ENCODE measurements around the gene FAAP100. TPM values are rescaled to one million over a fixed set of nuclear protein-coding genes. Genes with fewer than 3 reads are reported as not detected.

Gene FAAP100
- total RNA-seq, 1 donor from 2014 or later: 13.6 TPM

DNA sequence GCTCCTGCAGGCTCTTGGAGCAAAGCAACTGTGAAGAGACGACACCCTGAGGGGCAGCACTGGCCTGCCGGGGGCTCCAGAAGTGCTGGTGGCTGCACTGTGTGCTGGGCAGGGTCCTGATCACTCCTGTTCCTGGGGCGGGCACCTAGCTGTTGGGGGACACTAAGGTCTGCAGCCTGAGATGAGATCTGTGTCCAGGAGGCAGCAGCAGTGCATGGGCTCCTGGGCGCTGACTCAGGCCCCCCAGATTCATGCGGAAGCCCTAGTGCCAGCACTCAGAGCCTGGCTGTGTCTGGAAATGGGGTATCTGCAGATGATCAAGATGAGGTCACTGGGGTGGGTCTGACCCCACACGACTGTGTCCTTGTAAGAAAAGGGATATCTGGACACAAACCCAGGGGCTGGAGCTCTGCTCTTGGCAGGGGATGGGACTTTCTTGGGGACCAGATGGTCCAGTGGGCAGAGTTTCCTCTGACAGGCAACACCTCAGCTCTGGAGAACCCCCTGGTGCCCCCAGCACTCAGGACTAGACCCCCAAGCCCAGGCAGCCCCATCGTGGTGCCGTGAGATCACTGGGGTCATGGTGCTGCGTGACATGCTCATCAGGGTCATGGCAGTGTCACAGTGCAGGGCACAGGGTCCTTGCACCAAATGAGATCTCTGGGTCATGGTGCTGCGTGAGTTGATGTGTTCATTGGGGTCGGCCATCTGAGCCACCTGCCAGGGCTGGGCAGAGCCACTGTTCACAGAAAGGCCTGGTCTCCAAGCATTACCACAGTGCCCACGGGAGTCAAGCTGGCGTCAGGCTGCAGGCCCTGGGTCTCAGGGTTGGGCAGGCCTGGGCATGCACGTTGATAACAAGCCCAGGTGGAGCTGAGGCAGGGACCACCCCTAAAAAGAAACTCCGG is 9.5 kb downstream of the FAAP100 start:
- intact Hi-C loops (cut with DNase I): no loop called here
- peak; percentile 63 for DNase-seq (ENCODE audit: low spot score)

DNA sequence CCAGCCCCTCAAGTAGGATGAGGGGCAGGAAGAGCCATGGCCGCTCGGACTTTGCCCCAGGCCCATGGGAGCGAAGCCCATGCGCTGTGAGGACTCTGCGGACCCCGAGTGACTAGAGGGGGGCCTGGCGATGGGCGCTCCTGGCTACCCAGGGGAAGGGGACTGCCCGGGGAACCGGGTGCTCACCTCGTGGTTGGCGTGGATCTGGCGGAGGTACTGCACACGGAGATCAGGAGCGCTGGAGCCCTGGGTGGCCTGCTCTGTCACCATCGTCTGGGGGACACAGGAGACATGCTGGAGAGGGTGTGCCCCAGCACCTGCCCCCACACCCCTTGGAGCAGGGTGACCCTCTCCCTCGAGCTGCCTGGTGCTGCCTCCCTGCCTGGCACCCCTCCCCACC is 11.0 kb downstream of the FAAP100 start:
- intact Hi-C loops (cut with DNase I): no loop called here
- no peak for DNase-seq (ENCODE audit: low spot score)

GRCh38 chr17:81540676-81541027 is 11.5 kb downstream of the FAAP100 start:
- DNase-seq (ENCODE audit: low spot score): no peak

GRCh38 chr17:81539961-81540675 is 12.0 kb downstream of the FAAP100 start:
- intact Hi-C loops (cut with DNase I): loop anchor here (5.0 kb wide), 1 partner anchor 288 kb away; no protein-coding TSS in a partner anchor
- no peak for DNase-seq (ENCODE audit: low spot score)

More at GRCh38 chr17:81540676-81541027, 11.5 kb downstream of the FAAP100 start:
- intact Hi-C loops (cut with DNase I): no loop called here

DNA sequence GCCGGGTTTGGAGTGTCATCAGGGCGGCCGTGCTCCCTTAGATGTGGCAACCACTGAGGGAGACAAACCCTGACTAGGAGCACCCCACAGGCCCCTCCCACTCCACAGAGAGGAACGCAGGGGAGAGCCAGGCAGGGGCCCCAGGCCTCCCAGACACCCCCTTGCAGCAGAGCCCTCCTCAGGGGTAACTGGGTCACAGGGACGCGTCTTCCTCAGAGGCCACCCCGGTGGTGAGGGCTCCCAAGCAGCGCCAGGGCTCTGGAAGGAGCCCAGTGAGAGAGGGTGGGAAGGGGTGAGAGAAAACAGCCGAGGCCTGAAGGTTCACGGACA is 12.6 kb downstream of the FAAP100 start:
- intact Hi-C loops (cut with DNase I): loop anchor here (5.0 kb wide), 1 partner anchor 287 kb away; no protein-coding TSS in a partner anchor
- no peak for DNase-seq (ENCODE audit: low spot score)

DNA sequence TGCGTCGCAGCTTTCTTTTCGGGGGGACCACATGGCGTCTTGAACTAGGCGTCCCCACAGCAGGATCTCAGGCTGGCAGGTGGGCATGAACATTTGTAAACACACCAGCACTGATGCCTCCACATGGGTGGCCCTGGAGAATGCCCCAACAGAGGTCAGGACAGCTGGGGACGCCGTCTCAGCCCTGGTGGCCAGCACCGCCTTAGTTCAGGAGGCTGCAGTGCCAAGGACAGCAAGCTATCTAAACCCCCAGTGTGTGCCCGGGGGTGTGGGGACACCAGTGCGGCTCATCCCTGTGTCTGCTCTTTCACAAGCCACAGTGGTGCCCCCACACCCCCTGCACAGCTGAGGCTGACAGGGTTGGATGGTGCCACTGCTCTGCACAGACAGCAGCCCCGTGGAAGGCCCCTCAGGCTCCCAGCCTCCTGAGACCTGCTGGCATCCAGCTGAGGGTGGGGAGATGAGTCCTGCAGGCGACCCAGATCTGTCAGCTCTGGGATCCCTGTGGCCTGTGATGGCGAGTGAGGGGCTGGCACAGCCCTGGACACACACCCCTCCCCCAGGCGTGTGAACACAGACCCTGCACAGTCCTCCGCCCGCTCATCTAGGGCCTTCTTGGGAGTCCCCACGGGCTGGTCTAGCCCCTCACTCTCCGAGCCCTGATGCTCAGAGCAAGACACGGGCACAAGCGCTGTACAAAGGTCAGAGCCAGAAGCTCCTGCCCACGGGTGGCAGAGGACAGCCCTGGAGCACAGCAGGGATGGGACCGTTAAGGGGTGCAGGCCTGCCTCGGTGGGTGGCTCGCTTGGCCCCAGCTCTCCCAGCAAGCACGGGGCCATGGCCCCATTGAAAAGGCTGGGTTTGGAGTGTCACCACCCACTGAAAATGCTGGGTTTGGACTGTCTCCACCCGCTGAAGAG is 13.2 kb downstream of the FAAP100 start:
- intact Hi-C loops (cut with DNase I): loop anchor here (5.0 kb wide), 1 partner anchor 287 kb away; no protein-coding TSS in a partner anchor
- DNase-seq (ENCODE audit: low spot score): no peak

GRCh38 chr17:81537856-81538555 is 14.1 kb downstream of the FAAP100 start:
- intact Hi-C loops (cut with DNase I): loop anchor here (5.0 kb wide), 1 partner anchor 286 kb away; no protein-coding TSS in a partner anchor
- DNase-seq (ENCODE audit: low spot score): no peak

DNA sequence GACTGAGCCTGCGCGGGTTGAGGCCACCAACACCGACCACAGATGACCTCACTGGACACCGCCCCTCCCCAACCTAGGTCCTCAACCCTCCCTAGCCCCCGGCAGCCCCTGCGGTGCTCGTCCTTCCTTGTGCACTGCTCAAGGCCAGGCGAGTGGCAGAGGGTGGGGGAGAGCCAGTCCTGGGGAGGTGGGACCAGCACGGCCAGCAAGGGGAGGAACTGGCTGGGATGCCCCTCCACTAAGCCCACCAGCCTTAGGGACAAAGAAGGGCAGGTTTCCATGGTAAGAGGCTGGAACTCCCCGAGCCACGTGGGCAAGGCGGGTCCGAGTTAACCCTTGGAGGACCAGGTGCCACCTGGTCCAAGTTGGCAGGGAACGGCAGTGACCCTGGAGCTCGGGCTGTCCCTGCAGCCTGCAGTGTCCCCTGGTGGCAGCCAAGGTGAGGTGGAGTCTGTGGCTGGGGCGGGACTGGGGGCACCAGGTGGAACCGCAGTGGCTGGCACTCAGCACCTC is 14.8 kb downstream of the FAAP100 start:
- DNase-seq (ENCODE audit: low spot score): no peak
- intact Hi-C loops (cut with DNase I): loop anchor here (5.0 kb wide), 1 partner anchor 285 kb away; no protein-coding TSS in a partner anchor

- DNase-seq (ENCODE audit: low spot score): no peak
- intact Hi-C loops (cut with DNase I): loop anchor here (5.0 kb wide), 1 partner anchor 284 kb away; no protein-coding TSS in a partner anchor
These were observed 15.6 kb downstream of the FAAP100 start for GRCh38 chr17:81536299-81537290.

GRCh38 chr17:81535480-81536298 is 16.5 kb downstream of the FAAP100 start:
- intact Hi-C loops (cut with DNase I): loop anchor here (5.0 kb wide), 1 partner anchor 283 kb away; no protein-coding TSS in a partner anchor

GRCh38 chr17:81535007-81535328 is 17.2 kb downstream of the FAAP100 start:
- no peak for DNase-seq (ENCODE audit: low spot score)
- intact Hi-C loops (cut with DNase I): loop anchor here (5.0 kb wide), 1 partner anchor 283 kb away; no protein-coding TSS in a partner anchor

More at GRCh38 chr17:81535480-81536298, 16.5 kb downstream of the FAAP100 start:
- DNase-seq (ENCODE audit: low spot score): no peak

GRCh38 chr17:81534157-81535006 is 17.8 kb downstream of the FAAP100 start:
- DNase-seq (ENCODE audit: low spot score): no peak
- intact Hi-C loops (cut with DNase I): loop anchor here (5.0 kb wide), 1 partner anchor 282 kb away; no protein-coding TSS in a partner anchor

GRCh38 chr17:81533339-81534141 is 18.6 kb downstream of the FAAP100 start:
- intact Hi-C loops (cut with DNase I): no loop called here
- DNase-seq (ENCODE audit: low spot score): no peak

DNA sequence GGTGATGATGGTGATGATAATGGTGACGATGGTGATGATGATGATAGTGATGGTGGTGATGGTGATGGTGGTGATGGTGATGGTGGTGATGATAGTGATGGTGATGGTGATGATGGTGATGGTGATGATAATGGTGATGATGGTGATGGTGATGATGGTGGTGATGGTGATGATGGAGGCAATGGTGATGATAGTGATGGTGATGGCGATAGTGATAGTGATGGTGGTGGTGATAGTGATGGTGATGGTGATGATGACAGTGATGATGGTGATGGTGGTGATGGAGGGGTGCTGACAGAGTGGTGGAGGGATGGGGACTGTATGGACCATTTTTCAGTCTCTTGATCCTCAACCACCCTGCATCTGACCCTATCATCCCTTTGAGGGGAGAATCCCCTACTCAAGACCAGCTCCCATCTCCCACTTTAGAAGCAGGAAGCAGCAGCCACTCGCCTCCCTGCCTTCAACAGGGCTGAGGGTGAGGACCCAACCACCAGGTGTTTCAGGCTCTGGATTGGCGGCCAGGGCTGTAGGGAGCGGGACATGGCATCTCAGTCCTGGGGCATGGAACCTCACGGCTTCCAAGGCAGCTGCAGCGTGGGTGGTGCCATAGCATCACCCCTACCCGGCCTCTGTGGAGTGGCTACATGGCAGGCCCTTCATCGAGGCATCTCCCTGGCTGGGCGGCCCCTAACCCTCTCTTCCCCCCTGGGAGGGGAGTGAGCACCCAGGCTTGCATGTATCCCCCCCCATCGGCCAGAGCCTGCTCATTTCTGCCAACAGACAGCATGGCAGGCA is 19.5 kb downstream of the FAAP100 start:
- intact Hi-C loops (cut with DNase I): no loop called here
- DNase-seq (ENCODE audit: low spot score): no peak
